Stimulated activated CD4-positive, alpha-beta T cell treated with anti-CD3 and anti-CD28 coated beads, Interleukin-15, amount 100 ng/mL, for 24 hours (primary cell): ENCODE data around the gene ATAD2B.

Experiments
- DNase-seq: peaks from one replicate; pipeline ENCODE4 v3.0.0-alpha.2; 2020

ATAD2B gene

DNA sequence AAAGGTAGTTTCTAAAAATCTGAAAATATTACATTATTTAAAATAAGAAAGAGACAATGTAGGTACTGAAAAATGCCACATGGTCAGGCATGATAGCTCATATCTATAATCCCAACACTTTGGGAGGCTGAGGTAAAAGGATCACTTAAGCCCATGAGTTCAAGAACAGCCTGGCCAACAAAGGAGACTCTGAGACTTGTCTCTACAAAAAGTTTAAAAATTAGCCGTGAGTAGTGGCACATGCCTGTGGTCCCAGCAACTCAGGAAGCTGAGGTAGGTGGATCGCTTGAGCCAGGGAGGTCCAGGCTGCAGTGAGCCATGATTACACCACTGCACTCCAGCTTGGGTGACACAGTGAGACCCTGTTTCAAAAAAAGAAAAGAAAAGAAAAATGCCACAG lies 21.8 kb downstream of the ATAD2B start:
- no peak for DNase-seq

DNA sequence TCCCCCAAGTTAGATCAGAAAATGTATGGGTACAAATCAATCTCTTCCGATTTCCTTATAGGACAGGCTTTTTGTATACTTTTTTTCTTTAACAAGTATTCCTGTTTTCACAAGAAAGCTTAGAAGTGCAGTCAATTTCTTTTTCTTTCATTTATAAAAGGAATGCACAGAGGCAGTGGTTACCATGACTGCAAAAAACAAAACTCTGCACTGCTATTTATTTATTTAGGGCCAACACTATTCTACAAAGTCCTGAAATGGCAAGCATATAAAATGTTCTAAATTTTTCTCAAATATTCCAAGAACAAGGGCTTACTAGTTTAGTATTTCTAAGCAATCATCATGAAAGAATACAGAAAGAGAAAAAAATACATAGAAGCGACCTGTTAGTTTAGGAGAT lies 22.2 kb downstream of the ATAD2B start:
- no peak for DNase-seq

DNA sequence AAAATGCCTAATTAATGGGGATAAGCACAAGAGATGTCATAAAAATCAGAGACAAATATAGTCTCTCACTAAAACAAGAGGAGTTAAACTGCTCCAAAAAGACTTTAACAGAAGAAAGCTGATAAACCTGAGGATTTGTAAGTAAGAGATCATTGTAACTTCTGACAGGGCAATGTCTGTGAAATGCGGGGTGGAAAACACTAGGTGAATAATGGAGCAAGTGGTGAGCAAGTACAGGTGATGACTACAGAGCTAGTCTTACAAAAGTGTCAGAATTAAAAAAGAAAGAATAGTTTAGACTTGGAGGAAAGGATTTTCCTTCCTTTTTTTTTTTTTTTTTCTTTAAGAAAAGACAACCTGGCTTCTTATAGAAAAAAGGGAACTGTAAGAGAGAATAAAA lies 22.7 kb downstream of the ATAD2B start:
- no peak for DNase-seq

DNA sequence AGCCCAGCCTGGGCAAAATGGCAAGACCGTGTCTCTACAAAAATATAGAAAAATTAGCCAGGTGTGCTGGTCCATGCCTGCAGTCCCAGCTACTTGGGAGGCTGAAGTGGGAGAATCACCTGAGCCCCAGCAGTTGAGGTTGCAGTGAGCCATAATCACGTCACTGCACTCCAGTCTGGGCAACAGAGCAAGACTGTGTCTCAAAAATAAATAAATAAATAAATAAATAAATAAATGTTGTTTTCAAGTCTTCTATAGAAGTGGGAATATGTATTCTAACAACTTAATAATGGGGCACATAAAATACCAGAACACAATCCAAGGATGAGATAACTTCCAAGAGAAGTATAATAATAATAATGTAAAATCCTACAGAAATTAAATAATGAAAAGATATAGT lies 23.9 kb downstream of the ATAD2B start:
- no peak for DNase-seq

DNA sequence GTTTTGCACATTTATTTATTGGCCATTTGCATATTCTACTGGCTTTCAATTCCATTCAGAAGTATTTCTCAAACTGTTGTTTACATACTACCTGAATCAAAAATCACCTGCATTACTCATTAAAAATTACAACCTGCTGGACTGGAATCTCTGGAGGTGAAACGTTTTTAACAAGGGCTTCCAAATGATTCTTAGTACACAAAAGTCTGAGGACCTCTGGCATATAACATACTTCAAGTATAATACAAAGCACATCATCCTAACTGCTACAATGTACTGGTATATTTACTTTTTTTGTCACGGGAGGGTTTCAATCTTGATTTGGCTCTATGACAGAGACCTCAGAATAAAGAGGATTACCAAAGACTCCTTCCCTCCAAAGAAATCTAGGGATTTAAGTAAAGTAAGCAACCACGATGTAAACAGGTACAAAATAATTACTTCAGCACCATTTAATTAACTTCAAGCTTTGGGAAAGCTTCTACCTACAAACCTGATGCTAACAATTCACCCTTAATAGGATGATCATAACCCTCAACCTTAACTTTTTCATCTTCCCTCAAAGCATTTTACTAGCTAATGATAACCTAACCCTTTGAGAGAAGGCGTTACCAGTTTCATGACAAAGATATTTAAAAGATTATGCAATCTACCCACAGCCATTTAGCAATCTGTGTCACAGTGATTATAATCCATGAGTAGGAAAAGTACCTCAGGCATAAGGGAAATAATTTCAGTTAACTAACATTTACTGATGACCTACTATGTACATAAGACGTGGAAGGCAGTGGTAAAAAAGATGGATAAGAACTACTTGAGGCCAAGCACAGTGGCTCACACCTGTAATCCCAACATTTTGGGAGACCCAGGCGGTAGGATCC lies 24.7 kb downstream of the ATAD2B start:
- no peak for DNase-seq

DNA sequence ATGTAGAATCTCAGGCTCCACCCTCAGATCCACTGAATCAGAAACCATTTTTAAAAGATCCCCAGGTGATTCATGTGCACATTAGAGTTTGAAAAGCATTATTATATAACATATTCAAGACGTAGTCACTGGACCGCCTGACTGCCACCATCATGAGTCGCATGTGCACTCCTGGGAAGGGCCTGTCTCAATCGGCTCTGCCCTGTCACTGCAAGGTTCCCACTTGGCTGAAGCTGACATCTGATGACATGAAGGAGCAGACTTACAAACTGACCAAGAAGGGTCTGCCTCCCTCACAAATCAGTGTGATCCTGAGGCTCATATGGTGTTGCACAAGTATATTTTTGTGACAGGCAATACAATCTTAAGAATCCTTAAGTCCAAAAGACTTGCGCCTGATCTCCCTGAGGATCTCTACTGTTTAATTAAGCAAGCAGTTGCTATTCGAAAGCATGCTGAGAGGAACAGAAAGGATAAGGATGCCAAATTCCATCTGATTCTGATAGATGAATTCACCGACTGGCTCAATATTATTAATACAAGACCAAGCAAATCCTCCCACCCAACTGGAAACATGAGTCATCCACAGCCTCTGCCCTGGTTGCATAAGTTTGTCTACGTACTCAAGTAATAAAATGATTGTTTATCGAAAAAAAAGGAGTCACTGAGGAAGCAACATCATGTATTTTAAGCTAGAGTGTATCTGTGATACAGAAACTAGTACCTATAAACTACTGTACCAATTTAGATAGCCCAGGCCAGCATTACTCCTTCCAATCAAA lies 26.2 kb downstream of the ATAD2B start:
- no peak for DNase-seq

DNA sequence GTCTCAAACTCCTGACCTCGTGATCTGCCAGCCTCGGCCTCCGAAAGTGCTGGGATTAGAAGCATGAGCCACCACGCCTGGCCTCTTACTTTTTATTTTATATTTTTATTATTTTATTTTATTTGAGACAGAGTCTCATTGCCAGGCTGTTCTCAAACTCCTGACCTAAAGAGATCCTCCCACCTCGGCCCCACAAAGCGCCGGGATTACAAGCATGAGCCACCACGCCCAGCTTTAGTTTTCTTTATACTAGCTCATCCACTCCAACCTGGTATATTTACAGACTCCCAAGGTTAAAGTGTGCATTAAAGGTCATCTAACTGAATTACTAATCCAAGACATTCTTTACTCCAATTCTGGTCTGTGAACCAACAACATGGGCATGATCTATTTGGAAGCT lies 26.8 kb downstream of the ATAD2B start:
- no peak for DNase-seq

DNA sequence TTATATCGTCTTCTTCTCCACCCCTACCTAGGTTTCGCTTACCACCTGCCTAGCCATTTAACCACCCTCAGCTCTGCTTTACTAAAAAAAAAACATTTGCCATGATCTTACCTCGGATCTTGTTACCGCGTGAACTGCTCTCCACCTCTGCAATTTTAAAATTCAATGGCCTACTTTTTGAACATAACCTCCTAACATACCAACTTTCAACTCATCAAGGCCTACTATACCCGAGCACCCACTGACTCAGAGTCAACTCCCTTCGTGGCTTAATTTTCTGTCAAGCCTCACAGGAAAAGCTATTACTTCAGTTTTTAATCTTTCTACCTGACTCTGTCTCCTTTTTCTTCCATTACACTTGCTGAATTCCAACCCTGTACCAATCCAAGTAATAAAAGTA lies 55.7 kb downstream of the ATAD2B start:
- DNase-seq: no peak

DNA sequence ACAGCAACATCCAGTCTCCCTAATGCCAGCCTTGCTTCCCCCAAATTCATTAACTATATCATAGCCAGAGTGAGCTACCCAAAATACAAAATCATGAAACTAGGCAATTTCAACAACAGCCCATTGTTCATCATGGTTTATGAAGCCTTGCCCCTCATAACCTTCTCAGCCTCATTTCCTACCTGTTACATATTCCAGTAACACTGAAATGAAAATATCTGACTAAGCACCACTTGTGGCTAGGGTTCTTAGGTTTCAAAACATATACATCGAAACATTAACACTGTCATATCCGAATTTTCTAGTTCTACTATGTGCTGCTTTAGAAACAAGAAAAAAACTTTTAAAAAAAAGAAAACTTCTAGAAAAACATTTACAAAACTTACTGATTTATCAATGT lies 59.5 kb downstream of the ATAD2B start:
- DNase-seq: no peak

DNA sequence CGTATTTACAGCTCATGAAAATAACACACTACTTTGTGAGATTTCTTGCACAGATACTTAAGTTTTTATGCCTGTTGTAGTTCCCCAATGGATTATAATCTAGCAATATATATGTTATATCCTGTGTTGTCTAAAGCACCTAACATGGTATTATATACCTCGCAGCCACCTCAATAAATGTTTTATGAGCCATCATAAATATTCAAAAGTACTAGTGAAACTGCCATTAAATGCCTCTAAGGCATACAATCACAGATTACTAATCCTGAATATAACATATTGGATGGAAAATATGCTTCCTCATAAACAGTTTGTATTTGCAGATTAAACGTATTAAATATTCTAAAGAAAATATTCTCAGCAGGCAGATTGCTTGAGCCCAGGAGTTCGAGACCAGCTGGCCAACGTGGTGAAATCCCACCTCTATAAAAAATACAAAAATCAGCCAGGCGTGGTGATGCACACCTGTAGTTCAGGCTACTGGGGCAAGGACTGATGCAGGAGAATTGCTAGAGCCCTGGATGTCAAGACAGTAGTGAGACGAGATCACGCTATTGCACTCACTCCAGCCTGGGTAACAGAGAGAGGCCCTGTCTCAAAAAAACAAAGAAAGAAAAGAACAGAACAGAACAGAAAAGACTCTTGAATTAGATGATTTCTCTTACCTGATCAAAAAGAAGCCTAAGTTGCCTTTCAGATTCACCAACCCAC lies 64.1 kb downstream of the ATAD2B start:
- no peak for DNase-seq

DNA sequence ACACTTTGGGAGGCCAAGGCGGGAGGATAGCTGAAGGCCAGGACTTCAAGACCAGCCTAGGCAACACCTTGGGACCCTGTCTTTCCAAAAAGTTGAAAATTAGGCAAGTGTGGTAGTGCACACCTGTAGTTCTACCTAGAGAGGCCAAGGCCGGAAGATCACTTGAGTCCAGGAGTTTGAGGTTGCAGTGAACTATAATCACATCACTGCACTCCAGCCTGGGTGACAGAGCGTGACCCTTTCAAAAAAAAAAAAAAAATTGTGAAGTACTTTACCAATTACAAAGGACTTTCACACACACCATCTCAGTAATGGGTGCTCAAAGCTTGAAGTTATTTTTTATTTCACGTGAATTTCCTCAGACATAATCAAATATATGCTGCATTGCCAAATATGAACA lies 65.0 kb downstream of the ATAD2B start:
- DNase-seq: no peak

DNA sequence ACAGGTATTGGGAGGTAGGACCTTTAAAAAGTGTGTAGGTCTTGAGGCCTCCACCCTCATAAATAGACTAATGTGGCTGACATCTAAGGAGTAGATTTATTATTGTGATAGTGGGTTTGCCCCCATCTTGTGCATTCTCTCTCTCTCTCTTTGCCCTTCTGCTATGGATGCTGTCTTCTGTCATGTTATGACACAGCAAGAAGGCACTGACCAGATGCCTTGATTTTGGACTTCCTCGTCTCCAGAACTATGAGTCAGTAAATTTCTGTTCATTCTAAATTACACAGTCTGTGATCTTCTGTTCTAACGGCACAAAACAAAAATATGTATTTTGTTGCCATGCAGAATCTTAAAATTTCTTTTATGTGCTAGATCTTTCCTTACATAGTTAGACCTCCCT lies 66.9 kb downstream of the ATAD2B start:
- no peak for DNase-seq

DNA sequence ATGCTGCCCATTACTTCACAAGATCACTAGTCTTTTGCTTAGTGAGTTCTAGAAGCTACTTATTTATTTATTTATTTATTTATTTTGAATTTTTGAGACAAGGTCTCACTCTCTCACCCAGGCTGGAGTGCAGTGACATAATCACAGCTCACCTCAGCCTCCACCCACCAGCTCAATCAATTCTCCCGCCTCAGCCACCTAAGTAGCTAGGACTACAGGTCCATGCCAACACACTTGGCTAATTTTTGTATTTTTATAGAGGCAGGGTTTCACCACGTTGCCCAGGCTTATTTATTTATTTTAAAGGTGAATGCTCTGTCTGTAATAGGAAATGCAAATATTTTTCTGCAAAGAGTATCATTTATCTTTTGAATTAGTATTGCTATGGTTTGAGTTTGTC lies 67.7 kb downstream of the ATAD2B start:
- DNase-seq: no peak

DNA sequence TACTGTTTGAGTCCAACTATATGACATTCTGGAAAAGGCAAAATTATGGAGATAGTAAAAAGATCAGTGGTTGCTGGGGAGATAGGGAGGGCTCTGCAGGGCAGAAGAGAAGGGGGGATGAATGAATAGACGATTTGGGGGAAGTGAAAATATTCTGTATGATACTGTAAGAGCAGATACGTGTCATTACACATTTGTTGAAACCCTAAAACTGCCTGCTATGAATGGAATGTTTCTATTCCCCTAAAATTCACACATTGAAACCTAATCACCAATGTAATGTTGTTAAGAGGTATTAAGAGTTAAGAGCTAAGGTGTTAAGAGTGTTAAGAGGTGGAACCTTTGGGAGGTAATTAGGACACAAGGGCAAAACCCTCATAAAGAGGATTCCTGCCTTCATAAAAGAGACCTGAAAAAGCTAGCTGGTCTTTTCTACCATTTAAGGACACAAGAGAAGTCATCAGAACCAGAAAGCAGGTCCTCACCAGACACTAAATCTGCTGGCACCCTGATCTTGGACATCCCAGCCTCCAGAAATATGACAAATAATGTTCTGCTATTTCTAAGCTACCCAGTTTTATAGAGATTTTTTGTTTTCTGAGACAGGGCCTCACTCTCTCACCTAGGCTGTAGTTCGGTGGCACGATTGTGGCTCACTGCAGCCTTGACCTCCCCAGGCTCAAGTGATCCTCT lies 76.2 kb downstream of the ATAD2B start:
- DNase-seq: no peak

DNA sequence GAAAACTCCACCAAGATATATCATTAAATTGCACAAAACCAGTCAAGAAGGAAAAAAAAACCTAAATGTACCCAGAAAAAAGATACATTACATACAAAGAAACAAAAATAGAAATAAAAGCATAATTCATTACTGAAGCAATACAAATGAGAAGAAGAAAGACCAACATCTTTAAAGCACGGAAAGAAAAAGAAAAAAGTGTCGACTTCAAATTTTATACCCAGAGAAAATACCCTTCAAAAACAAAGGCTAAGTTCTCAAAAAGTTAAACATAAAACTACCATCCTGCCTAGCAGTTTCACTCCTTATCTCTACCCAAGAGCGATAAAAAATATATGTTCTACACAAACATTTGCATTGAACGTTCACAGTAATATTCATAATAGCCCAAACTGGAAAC lies 82.0 kb downstream of the ATAD2B start:
- DNase-seq: no peak

DNA sequence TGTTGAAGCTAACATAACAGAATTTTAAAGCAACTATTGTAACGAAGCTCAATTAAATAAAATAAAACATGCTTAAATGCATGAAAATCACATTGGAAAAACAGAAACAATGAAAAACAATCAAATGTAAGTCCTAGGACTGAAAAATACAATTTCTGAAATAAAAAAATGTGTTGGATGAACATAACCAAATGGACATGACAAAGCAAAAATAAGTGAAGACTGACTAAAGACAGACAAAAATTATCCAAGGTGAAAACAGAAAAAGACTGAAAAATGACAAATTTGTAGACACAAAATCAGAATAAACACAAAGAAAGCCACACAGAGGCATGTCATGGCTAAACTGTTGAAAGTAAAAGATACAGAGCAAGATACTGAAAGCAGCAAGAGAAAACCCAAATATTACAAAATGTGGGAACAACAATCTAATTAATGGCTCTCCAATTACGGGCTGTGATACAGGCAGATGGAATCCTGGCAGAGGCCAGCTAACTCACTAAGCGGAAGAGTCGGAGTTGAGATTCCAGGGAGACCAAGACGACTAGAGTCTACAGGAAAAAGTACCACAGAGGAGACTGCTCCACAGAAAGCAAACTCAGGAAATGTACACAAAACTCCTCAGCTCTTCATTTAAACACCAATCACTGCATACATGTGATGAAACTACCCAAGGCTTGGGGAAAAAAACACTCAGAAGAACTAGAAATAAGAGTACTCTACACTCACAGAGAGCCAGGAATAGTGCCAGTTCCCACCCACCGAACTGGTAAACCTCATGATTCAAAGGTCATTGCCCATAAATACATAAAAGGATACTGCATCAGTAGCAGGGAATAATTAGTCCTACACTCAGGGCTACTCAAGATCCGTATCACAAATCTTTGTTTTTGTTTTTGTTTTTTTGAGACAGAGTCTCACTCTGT lies 83.6 kb downstream of the ATAD2B start:
- DNase-seq: no peak

DNA sequence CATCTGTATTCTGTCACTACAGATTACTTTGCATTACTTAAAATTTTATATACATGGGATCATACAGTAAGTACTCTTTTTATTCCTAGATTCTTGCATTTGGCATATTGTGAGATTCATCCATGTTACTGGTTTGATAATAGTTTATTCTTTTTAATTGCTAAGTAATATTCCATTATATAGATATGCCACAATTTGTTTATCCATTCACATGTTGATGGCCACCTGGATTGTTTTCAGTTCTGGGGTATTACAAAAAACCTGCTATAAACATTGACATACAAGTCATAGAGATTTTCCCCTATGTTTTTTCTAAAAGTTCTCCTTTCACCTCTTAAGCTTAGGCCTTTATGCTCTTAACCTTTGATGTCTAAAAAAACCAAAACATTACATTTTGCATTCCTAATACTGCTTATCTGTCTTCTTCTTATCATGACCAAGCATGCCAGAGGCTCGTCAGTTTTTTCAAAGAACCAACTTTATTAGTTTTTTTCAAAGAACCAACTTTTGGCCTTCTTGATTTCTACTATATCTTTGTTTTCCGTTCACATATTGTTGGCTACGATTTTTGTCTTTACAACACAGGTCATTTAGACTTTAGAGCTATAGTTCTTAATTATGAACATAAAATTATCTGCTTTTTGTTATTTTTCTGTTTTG lies 86.9 kb downstream of the ATAD2B start:
- DNase-seq: no peak

DNA sequence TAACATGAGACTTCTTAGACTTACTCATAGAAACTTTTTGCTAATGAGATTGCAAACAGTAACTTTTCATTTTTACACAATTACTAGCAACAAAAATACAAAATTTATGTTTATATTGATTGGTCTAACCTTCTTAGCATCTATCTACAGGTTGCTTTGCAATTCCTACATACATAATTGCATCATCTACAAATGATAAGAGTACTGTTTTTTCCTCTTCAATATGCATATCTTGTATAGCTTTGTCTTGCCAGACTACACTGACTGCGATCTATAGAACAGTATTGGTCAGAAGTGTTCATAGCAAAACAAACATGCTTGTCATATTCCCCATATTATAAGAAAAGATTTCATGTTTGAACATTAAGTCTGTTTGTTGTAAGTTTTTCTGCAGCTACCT lies 87.9 kb downstream of the ATAD2B start:
- DNase-seq: no peak

DNA sequence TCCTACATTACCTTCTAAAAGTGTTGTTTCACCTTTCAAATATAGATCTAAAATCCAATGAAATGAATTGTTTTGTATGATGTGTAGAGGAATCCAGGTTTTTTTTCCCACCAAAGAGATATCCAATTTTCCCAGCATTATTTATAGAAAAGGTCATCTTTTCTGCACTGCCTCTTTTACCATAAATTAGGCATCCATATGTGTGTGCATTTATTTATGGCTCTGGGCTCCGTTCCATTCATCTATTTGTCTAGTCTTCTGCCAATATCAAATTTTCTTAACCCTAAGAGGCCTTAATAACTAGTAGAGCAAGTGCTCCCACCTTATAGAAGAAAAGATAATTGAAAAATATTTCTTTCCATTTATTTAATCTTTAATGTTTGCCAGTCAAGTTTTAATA lies 88.3 kb downstream of the ATAD2B start:
- DNase-seq: no peak

DNA sequence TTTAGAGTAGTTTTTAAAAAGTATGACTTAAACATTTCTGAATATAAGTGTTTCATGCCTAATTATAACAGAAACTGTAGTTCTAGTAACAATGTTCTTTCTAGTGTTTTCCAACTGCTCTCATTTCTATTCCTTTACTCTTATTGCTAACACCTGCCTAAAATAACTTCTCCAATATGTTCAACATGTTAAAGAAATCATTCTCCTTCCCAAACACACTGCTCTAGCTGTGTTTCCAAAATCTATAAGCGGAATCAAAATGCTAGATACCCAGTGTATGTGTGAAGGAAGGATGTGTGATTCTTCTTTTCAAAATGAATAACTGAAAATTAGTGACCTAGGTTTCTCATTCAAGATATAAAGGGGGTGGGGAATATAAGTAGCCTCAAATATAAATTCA lies 89.1 kb downstream of the ATAD2B start:
- DNase-seq: no peak

DNA sequence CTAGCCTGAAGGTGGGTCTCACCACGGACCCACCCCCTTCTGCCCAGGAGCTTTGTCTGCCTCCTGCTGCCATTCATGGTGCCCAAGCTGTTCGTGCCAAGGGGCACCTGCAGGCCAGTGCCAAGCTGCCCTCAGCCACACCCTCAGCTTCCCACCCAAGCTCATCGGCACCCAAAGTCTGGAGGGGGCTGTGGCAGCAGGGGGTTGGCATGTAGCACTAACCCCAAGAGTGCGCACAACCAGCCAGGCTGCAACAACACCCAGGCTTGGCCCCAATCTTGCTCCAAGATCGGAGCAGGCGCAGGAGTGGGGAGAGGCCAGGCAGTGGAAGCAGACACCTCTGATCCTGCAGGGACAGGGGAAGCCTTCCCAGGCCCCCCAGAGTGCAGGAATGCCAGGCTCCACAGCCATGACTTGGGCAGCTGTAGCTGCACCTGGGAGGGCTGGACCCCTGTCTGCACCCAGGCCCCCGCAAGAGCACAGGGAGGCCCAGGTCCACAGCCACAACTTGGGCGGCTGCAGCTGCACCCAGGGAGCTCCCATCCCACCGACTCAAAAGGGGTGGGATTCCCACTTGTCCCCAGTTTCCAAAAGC lies 89.9 kb downstream of the ATAD2B start:
- no peak for DNase-seq
